ENCODE measurements around the gene SOCS1. TPM values are rescaled to one million over a fixed set of nuclear protein-coding genes. Genes with fewer than 3 reads are reported as not detected.

The SOCS1 gene
- total and polyA plus RNA-seq, 9 of the 15 experiments (the other 6 are each of a cell fraction or from before 2014, with no cell fraction given) = 0.04 to 7.5 (median 2.3) TPM

DNA sequence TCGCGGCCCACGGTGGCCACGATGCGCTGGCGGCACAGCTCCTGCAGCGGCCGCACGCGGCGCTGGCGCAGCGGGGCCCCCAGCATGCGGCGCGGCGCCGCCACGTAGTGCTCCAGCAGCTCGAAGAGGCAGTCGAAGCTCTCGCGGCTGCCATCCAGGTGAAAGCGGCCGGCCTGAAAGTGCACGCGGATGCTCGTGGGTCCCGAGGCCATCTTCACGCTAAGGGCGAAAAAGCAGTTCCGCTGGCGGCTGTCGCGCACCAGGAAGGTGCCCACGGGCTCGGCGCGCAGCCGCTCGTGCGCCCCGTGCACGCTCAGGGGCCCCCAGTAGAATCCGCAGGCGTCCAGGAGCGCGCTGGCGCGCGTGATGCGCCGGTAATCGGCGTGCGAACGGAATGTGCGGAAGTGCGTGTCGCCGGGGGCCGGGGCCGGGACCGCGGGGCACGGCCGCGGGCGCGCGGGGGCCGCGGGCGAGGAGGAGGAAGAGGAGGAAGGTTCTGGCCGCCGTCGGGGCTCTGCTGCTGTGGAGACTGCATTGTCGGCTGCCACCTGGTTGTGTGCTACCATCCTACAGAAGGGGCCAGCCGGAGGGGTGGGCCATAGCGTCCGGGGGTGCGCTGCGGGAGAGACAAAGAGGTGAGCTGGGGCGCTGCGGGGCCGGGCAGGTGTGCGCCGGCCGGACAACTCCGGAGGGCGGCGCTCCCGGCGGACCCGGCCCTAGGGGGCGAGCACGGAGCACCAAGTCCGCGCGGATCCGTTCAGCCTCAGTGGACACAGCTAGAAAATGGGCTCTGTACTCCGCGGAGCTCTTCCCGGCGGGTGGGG lies 879 bp downstream of the SOCS1 start (continued):
- TF ChIP-seq, protein P1, sequence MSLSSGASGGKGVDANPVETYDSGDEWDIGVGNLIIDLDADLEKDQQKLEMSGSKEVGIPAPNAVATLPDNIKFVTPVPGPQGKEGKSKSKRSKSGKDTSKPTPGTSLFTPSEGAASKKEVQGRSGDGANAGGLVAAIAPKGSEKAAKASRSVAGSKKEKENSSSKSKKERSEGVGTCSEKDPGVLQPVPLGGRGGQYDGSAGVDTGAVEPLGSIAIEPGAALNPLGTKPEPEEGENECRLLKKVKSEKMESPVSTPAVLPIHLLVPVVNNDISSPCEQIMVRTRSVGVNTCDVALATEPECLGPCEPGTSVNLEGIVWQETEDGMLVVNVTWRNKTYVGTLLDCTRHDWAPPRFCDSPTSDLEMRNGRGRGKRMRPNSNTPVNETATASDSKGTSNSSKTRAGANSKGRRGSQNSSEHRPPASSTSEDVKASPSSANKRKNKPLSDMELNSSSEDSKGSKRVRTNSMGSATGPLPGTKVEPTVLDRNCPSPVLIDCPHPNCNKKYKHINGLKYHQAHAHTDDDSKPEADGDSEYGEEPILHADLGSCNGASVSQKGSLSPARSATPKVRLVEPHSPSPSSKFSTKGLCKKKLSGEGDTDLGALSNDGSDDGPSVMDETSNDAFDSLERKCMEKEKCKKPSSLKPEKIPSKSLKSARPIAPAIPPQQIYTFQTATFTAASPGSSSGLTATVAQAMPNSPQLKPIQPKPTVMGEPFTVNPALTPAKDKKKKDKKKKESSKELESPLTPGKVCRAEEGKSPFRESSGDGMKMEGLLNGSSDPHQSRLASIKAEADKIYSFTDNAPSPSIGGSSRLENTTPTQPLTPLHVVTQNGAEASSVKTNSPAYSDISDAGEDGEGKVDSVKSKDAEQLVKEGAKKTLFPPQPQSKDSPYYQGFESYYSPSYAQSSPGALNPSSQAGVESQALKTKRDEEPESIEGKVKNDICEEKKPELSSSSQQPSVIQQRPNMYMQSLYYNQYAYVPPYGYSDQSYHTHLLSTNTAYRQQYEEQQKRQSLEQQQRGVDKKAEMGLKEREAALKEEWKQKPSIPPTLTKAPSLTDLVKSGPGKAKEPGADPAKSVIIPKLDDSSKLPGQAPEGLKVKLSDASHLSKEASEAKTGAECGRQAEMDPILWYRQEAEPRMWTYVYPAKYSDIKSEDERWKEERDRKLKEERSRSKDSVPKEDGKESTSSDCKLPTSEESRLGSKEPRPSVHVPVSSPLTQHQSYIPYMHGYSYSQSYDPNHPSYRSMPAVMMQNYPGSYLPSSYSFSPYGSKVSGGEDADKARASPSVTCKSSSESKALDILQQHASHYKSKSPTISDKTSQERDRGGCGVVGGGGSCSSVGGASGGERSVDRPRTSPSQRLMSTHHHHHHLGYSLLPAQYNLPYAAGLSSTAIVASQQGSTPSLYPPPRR (CRISPR knock-in tag; IDR thresholded peaks at IDR 0.05; ENCODE audit: borderline replicate concordance) = peak; percentile 96
- TF ChIP-seq, protein P2, sequence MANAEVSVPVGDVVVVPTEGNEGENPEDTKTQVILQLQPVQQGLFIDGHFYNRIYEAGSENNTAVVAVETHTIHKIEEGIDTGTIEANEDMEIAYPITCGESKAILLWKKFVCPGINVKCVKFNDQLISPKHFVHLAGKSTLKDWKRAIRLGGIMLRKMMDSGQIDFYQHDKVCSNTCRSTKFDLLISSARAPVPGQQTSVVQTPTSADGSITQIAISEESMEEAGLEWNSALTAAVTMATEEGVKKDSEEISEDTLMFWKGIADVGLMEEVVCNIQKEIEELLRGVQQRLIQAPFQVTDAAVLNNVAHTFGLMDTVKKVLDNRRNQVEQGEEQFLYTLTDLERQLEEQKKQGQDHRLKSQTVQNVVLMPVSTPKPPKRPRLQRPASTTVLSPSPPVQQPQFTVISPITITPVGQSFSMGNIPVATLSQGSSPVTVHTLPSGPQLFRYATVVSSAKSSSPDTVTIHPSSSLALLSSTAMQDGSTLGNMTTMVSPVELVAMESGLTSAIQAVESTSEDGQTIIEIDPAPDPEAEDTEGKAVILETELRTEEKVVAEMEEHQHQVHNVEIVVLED (CRISPR knock-in tag; IDR thresholded peaks at IDR 0.05) = peak; percentile 77
- TF ChIP-seq ZNF124 (CRISPR knock-in tag; IDR thresholded peaks at IDR 0.05) (peak; percentile 96), GTF2E2 (tag; IDR thresholded peaks at IDR 0.05) (no peak), E2F3 (CRISPR knock-in tag; IDR thresholded peaks at IDR 0.05) (peak; percentile 88), BACH1 (tag; IDR thresholded peaks at IDR 0.05) (no peak), POLR2H (tag; IDR thresholded peaks at IDR 0.05; ENCODE audit: low read depth) (no peak), CHD2 (IDR thresholded peaks at IDR 0.05; ENCODE audit: low read depth, low read length) (no peak), HMG20A (CRISPR knock-in tag; conservative IDR thresholded peaks at IDR 0.05) (no peak), TAF15 (IDR thresholded peaks at IDR 0.05; ENCODE audit: low read depth, low read length) (no peak), KAT7 (CRISPR knock-in tag; IDR thresholded peaks at IDR 0.05; ENCODE audit: borderline replicate concordance) (peak; percentile 86)
- TF ChIP-seq, protein P3, sequence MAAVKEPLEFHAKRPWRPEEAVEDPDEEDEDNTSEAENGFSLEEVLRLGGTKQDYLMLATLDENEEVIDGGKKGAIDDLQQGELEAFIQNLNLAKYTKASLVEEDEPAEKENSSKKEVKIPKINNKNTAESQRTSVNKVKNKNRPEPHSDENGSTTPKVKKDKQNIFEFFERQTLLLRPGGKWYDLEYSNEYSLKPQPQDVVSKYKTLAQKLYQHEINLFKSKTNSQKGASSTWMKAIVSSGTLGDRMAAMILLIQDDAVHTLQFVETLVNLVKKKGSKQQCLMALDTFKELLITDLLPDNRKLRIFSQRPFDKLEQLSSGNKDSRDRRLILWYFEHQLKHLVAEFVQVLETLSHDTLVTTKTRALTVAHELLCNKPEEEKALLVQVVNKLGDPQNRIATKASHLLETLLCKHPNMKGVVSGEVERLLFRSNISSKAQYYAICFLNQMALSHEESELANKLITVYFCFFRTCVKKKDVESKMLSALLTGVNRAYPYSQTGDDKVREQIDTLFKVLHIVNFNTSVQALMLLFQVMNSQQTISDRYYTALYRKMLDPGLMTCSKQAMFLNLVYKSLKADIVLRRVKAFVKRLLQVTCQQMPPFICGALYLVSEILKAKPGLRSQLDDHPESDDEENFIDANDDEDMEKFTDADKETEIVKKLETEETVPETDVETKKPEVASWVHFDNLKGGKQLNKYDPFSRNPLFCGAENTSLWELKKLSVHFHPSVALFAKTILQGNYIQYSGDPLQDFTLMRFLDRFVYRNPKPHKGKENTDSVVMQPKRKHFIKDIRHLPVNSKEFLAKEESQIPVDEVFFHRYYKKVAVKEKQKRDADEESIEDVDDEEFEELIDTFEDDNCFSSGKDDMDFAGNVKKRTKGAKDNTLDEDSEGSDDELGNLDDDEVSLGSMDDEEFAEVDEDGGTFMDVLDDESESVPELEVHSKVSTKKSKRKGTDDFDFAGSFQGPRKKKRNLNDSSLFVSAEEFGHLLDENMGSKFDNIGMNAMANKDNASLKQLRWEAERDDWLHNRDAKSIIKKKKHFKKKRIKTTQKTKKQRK (IDR thresholded peaks at IDR 0.05; ENCODE audit: borderline replicate concordance, low read depth, low read length) = no peak
- TF ChIP-seq, protein P4, sequence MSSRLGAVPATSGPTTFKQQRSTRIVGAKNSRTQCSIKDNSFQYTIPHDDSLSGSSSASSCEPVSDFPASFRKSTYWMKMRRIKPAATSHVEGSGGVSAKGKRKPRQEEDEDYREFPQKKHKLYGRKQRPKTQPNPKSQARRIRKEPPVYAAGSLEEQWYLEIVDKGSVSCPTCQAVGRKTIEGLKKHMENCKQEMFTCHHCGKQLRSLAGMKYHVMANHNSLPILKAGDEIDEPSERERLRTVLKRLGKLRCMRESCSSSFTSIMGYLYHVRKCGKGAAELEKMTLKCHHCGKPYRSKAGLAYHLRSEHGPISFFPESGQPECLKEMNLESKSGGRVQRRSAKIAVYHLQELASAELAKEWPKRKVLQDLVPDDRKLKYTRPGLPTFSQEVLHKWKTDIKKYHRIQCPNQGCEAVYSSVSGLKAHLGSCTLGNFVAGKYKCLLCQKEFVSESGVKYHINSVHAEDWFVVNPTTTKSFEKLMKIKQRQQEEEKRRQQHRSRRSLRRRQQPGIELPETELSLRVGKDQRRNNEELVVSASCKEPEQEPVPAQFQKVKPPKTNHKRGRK (tag; IDR thresholded peaks at IDR 0.05) = no peak

All from K562 (cell line).